WTC11 (cell line): ENCODE results near the gene FBXO48. TPM values are rescaled to one million over a fixed set of nuclear protein-coding genes. Genes with fewer than 3 reads are reported as not detected.
A peak's percentile ranks its signal among the peaks of the same experiment; 100 is the strongest.

Experiments used
- ATAC-seq: fragments of 200-7000 bp; cut with Tn5 transposase; 2 replicates; pipeline ENCODE4 v1.10.0; 2021; ENCODE audit warnings: mild to moderate bottlenecking, moderate library complexity
- CTCF ChIA-PET: fragments of 300-600 bp; sonication (Branson Sonifier 250); formaldehyde crosslinking; loops from one replicate; lab custom pipeline; 2021; ENCODE audit warnings: antibody characterized with exemption; lab: Charles Lee
- POLR2A ChIA-PET: fragments of 350-600 bp; sonication (Branson Sonifier 250); formaldehyde crosslinking; loops from one replicate; lab custom pipeline; 2021; ENCODE audit warnings: antibody characterized with exemption; lab: Charles Lee
- DNase-seq: peaks from one replicate; pipeline ENCODE4 v3.0.0; 2021; ENCODE audit warnings: low spot score
- H3K27ac Mint-ChIP-seq: 2 replicates; pipeline ENCODE4 v1.8.0; 2021; ENCODE audit warnings: mixed read lengths
- H3K27me3 Mint-ChIP-seq: 2 replicates; pipeline ENCODE4 v1.8.0; 2021; ENCODE audit warnings: low read depth, mild to moderate bottlenecking, moderate library complexity, mixed read lengths
- H3K36me3 Mint-ChIP-seq: 2 replicates; pipeline ENCODE4 v1.8.0; 2021; ENCODE audit warnings: mixed read lengths
- H3K4me1 Mint-ChIP-seq: 2 replicates; pipeline ENCODE4 v1.8.0; 2022; ENCODE audit warnings: mixed read lengths
- H3K4me3 Mint-ChIP-seq: 2 replicates; pipeline ENCODE4 v1.8.0; 2021; ENCODE audit warnings: mild to moderate bottlenecking, moderate library complexity, mixed read lengths
- H3K9me3 Mint-ChIP-seq: 2 replicates; pipeline ENCODE4 v1.8.0; 2021; ENCODE audit warnings: mixed read lengths
- CREB1 ChIP-seq: sonication (generic); formaldehyde crosslinking; IDR thresholded peaks from 2 replicates; pipeline ENCODE4 v1.8.0; 2023; ENCODE audit warnings: mild to moderate bottlenecking, missing genetic modification reagents
- CREM ChIP-seq: sonication (generic); formaldehyde crosslinking; IDR thresholded peaks from 2 replicates; pipeline ENCODE4 v1.8.1; 2022; ENCODE audit warnings: mild to moderate bottlenecking, missing genetic modification reagents, moderate library complexity
- EMX1 ChIP-seq: fragments of 250-450 bp; sonication (Bioruptor Pico); IDR thresholded peaks from 2 replicates; pipeline ENCODE4 v1.8.0; 2021; ENCODE audit warnings: mild to moderate bottlenecking
- GTF2I ChIP-seq: fragments of 250-450 bp; sonication (Bioruptor Pico); conservative IDR thresholded peaks from 2 replicates; pipeline ENCODE4 v1.4.0; 2021; ENCODE audit warnings: mild to moderate bottlenecking
- NFATC4 ChIP-seq: fragments of 250-450 bp; sonication (Bioruptor Pico); IDR thresholded peaks from 2 replicates; pipeline ENCODE4 v1.9.0; 2021; ENCODE audit warnings: mild to moderate bottlenecking
- NR2C2 ChIP-seq: sonication (generic); formaldehyde crosslinking; IDR thresholded peaks from 2 replicates; pipeline ENCODE4 v1.8.0; 2022; ENCODE audit warnings: mild to moderate bottlenecking, missing genetic modification reagents
- RELA ChIP-seq: sonication (generic); formaldehyde crosslinking; IDR thresholded peaks from 2 replicates; pipeline ENCODE4 v1.8.1; 2022; ENCODE audit warnings: missing genetic modification reagents, mild to moderate bottlenecking, borderline replicate concordance
- TCF7 ChIP-seq: sonication (generic); formaldehyde crosslinking; IDR thresholded peaks from 2 replicates; pipeline ENCODE4 v1.8.0; 2022; ENCODE audit warnings: mild to moderate bottlenecking, low read depth, missing genetic modification reagents, moderate library complexity
- TEAD4 ChIP-seq: sonication (generic); formaldehyde crosslinking; IDR thresholded peaks from 2 replicates; pipeline ENCODE4 v1.8.0; 2022; ENCODE audit warnings: mild to moderate bottlenecking, missing genetic modification reagents
- ZNF138 ChIP-seq: sonication (generic); formaldehyde crosslinking; conservative IDR thresholded peaks from 2 replicates; pipeline ENCODE4 v1.8.1; 2022; ENCODE audit warnings: mild to moderate bottlenecking, moderate library complexity, missing genetic modification reagents
- ZNF317 ChIP-seq: sonication (generic); formaldehyde crosslinking; IDR thresholded peaks from 2 replicates; pipeline ENCODE4 v1.8.1; 2023; ENCODE audit warnings: low read depth, mild to moderate bottlenecking, moderate library complexity, missing genetic modification reagents, borderline replicate concordance
- ZNF423 ChIP-seq: fragments of 250-450 bp; sonication (Bioruptor Pico); IDR thresholded peaks from 2 replicates; pipeline ENCODE4 v2.1.2; 2022; ENCODE audit warnings: mild to moderate bottlenecking, moderate library complexity
- total RNA-seq: library from RNA; stranded (reverse); gene quantifications from 3 replicates; pipeline ENCODE4 v1.2.3, GENCODE V29; 2021
- TF ChIP-seq, protein P1 (sequence below): fragments of 250-450 bp; sonication (Bioruptor Pico); IDR thresholded peaks from 2 replicates; pipeline ENCODE4 v1.9.0; 2021; ENCODE audit warnings: moderate library complexity, mild to moderate bottlenecking, inconsistent platforms, borderline replicate concordance
- TF ChIP-seq, protein P2 (sequence below): sonication (generic); formaldehyde crosslinking; IDR thresholded peaks from 2 replicates; pipeline ENCODE4 v1.8.1; 2022; ENCODE audit warnings: missing genetic modification reagents, borderline replicate concordance
- TF ChIP-seq, protein P3 (sequence below): sonication (generic); formaldehyde crosslinking; IDR thresholded peaks from 2 replicates; pipeline ENCODE4 v1.8.1; 2023; ENCODE audit warnings: mild to moderate bottlenecking, moderate library complexity, missing genetic modification reagents
- TF ChIP-seq, protein P4 (sequence below): sonication (generic); formaldehyde crosslinking; IDR thresholded peaks from 2 replicates; pipeline ENCODE4 v1.8.1; 2023; ENCODE audit warnings: mild to moderate bottlenecking, missing genetic modification reagents
- TF ChIP-seq, protein P5 (sequence below): sonication (generic); formaldehyde crosslinking; IDR thresholded peaks from 2 replicates; pipeline ENCODE4 v1.8.0; 2022; ENCODE audit warnings: mild to moderate bottlenecking, missing genetic modification reagents
- TF ChIP-seq, protein P6 (sequence below): sonication (generic); formaldehyde crosslinking; conservative IDR thresholded peaks from 2 replicates; pipeline ENCODE4 v1.8.1; 2023; ENCODE audit warnings: mild to moderate bottlenecking, low read depth, missing genetic modification reagents, moderate library complexity

Gene FBXO48
- total RNA-seq, 1 experiment from 2014 or later: 1.3 TPM

DNA sequence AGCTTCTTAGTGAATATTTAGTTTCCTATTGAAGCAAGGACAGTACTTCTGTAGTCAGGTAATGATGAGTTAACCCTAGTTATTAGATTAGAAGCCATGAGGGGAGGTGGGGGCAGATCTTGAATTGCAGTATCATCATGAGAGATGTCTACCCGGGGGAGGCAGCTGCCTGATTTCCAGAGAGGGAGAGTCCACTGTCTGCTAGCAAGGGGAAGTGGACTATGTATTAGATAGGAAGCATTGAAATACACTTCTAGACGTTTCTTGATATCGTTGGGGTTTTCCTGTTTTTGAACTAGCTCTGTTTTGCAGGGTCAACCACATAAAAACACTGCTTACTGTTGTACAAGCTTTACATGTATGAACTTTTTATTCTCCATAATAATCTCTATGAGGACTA, 39.1 kb upstream of the FBXO48 start:
- Mint-ChIP-seq H3K27ac (no peak overlapping the region), H3K4me1 (peaks cover 10% of the 10 kb centered on the region), H3K36me3 (peaks cover 6% of the 10 kb centered on the region; the same call in 1 of the 2 replicates), H3K4me3 (no peak overlapping the region), H3K9me3 (peaks cover 6% of the 10 kb centered on the region; the same call in 1 of the 2 replicates), H3K27me3 (no peaks in the 10 kb centered on the region; the same call in 1 of the 2 replicates)
- no peak for ATAC-seq
- POLR2A ChIA-PET: no interaction called here
- TF ChIP-seq, protein P1, sequence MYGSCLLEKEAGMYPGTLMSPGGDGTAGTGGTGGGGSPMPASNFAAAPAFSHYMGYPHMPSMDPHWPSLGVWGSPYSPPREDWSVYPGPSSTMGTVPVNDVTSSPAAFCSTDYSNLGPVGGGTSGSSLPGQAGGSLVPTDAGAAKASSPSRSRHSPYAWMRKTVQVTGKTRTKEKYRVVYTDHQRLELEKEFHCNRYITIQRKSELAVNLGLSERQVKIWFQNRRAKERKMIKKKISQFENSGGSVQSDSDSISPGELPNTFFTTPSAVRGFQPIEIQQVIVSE: no peak
- TF ChIP-seq, all 79 proteins: peak for 0
- CTCF ChIA-PET: interaction anchor here (0.7 to 1.4 kb wide), 3 partner anchors 18 to 89 kb away, joined by 3 to 5 read pairs (median 4); no protein-coding TSS in a partner anchor
- no peak for DNase-seq

DNA sequence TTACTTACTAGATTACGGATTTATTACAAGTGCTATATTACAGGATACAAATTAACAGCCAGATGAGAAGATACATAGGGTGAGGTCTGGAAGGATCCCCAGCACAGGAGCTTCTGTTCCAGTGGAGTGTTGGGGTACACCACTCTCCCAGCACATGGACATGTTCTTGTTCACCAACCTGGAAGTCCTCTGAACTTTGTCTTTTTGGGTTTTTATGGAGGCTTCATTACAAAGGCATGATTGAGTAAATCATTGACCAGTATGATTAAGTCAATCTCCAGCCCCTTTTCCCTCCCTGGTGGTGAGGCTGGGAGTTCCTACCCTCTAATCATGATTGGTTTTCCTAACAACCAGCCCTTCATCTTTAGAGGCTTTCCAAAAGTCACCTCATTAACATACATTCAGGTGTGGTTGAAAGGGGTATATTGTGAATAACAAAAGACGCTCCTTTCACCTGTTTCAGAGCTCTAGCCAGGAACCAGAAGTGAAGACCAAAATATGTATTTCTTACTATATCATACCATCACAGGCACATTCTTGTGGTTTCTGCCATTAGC, 38.6 kb upstream of the FBXO48 start:
- ChIA-PET POLR2A (no interaction called here), CTCF (interaction anchor here (0.7 to 1.4 kb wide), 3 partner anchors 18 to 90 kb away, joined by 3 to 5 read pairs (median 4); no protein-coding TSS in a partner anchor)
- Mint-ChIP-seq H3K4me3 (no peak overlapping the region), H3K36me3 (peaks cover 6% of the 10 kb centered on the region; the same call in 1 of the 2 replicates), H3K9me3 (peaks cover 6% of the 10 kb centered on the region; the same call in 1 of the 2 replicates), H3K4me1 (peaks cover 10% of the 10 kb centered on the region), H3K27me3 (no peaks in the 10 kb centered on the region; the same call in 1 of the 2 replicates), H3K27ac (no peak overlapping the region)
- TF ChIP-seq, protein P2, sequence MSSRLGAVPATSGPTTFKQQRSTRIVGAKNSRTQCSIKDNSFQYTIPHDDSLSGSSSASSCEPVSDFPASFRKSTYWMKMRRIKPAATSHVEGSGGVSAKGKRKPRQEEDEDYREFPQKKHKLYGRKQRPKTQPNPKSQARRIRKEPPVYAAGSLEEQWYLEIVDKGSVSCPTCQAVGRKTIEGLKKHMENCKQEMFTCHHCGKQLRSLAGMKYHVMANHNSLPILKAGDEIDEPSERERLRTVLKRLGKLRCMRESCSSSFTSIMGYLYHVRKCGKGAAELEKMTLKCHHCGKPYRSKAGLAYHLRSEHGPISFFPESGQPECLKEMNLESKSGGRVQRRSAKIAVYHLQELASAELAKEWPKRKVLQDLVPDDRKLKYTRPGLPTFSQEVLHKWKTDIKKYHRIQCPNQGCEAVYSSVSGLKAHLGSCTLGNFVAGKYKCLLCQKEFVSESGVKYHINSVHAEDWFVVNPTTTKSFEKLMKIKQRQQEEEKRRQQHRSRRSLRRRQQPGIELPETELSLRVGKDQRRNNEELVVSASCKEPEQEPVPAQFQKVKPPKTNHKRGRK: no peak
- TF ChIP-seq, protein P3, sequence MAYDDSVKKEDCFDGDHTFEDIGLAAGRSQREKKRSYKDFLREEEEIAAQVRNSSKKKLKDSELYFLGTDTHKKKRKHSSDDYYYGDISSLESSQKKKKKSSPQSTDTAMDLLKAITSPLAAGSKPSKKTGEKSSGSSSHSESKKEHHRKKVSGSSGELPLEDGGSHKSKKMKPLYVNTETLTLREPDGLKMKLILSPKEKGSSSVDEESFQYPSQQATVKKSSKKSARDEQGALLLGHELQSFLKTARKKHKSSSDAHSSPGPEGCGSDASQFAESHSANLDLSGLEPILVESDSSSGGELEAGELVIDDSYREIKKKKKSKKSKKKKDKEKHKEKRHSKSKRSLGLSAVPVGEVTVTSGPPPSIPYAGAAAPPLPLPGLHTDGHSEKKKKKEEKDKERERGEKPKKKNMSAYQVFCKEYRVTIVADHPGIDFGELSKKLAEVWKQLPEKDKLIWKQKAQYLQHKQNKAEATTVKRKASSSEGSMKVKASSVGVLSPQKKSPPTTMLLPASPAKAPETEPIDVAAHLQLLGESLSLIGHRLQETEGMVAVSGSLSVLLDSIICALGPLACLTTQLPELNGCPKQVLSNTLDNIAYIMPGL: no peak
- TF ChIP-seq, protein P4, sequence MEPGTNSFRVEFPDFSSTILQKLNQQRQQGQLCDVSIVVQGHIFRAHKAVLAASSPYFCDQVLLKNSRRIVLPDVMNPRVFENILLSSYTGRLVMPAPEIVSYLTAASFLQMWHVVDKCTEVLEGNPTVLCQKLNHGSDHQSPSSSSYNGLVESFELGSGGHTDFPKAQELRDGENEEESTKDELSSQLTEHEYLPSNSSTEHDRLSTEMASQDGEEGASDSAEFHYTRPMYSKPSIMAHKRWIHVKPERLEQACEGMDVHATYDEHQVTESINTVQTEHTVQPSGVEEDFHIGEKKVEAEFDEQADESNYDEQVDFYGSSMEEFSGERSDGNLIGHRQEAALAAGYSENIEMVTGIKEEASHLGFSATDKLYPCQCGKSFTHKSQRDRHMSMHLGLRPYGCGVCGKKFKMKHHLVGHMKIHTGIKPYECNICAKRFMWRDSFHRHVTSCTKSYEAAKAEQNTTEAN: no peak
- DNase-seq: no peak
- ATAC-seq: peak; percentile 66; the same call in 1 of the 2 replicates

DNA sequence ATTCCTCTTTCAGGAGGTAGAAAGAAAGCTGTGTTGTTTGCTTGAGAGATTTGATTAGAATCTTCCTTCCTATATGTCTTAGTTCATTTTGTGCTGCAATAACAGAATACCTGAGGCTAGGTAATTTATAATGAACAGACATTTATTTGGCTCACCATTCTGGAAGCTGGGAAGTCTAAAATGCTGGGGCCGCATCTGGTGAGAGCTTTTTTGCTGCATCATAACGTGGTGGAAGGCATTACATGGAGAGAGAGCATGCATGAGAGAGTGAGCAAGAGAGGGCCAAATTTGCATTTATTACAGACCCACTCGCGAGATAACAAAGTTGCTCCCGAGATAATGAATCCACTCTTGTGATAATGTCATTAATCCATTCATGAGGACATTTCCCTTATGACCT, 34.7 kb upstream of the FBXO48 start:
- Mint-ChIP-seq H3K9me3 (peaks cover 9% of the 10 kb centered on the region), H3K27me3 (no peaks in the 10 kb centered on the region), H3K4me3 (no peak overlapping the region), H3K4me1 (peaks cover 10% of the 10 kb centered on the region), H3K36me3 (peaks cover 7% of the 10 kb centered on the region), H3K27ac (no peak overlapping the region)
- CTCF ChIA-PET: no interaction called here
- TF ChIP-seq, protein P3: no peak
- TF ChIP-seq ZNF423 (CRISPR knock-in tag) (no peak), RELA (CRISPR knock-in tag) (no peak), EMX1 (no peak), ZNF138 (CRISPR knock-in tag) (no peak), TEAD4 (CRISPR knock-in tag) (no peak), TCF7 (CRISPR knock-in tag) (no peak), GTF2I (CRISPR knock-in tag) (no peak), ZNF317 (no peak), NR2C2 (no peak), CREB1 (CRISPR knock-in tag) (no peak), CREM (CRISPR knock-in tag) (no peak), NFATC4 (CRISPR knock-in tag) (no peak)
- TF ChIP-seq, protein P5, sequence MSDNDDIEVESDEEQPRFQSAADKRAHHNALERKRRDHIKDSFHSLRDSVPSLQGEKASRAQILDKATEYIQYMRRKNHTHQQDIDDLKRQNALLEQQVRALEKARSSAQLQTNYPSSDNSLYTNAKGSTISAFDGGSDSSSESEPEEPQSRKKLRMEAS (CRISPR knock-in tag): no peak
- TF ChIP-seq, protein P6, sequence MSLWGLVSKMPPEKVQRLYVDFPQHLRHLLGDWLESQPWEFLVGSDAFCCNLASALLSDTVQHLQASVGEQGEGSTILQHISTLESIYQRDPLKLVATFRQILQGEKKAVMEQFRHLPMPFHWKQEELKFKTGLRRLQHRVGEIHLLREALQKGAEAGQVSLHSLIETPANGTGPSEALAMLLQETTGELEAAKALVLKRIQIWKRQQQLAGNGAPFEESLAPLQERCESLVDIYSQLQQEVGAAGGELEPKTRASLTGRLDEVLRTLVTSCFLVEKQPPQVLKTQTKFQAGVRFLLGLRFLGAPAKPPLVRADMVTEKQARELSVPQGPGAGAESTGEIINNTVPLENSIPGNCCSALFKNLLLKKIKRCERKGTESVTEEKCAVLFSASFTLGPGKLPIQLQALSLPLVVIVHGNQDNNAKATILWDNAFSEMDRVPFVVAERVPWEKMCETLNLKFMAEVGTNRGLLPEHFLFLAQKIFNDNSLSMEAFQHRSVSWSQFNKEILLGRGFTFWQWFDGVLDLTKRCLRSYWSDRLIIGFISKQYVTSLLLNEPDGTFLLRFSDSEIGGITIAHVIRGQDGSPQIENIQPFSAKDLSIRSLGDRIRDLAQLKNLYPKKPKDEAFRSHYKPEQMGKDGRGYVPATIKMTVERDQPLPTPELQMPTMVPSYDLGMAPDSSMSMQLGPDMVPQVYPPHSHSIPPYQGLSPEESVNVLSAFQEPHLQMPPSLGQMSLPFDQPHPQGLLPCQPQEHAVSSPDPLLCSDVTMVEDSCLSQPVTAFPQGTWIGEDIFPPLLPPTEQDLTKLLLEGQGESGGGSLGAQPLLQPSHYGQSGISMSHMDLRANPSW (CRISPR knock-in tag): no peak
- DNase-seq: no peak
- POLR2A ChIA-PET: no interaction called here
- ATAC-seq: no peak
